ENCODE results near the gene MPC1.

The MPC1 gene

DNA sequence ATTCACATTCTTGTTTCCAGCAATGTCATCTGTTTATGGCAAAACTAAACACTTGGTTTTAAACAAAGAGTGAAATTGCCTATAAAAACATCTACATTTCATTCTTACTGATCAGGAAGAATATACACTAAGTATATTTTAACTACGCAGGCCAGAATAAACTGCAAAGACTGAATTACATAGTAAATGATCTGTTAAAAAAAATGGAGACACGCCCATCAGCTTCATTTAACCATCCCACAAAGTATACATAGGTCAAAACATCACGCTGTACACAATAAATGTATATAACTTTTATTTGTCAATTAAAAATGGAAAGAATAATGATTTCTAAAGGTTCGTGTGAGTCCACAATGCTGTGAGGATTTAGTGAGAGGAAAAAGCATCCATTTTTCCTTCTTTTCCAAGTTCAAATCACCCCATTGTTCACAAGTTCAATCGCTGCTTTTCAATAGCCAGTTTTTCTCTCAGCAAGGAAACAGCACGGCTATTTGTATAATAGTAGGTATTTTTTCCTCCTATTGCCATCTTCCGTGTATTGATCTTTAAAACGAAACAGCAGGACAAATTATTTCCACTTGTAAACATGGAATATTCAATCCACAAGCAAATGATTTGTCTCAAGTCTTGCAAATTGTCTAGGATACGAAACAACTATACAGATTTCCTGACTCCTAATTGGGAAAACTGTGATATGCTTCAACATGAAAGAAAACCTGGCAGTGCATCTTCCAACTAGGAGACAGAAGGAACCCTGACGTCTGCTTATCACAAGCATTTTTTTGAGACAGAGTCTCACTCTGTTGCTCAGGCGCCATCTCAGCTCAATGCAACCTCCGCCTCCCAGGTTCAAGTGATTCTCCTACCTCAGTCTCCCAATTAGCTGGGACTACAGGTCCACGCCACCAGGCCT is 51.0 kb downstream of the MPC1 start:
- DNase-seq, result no peak
- H3K4me2 ChIP-seq (ENCODE audit: low read length, poor library complexity, severe bottlenecking), result no peak overlapping the region
- H2BK5ac ChIP-seq (ENCODE audit: low read depth, low read length, poor library complexity, severe bottlenecking), result no peak overlapping the region
- H4K8ac ChIP-seq (ENCODE audit: low read length), result no peak overlapping the region
- H4K91ac ChIP-seq (ENCODE audit: low read length), result no peak overlapping the region
- WGBS, result 93% methylated on average over 8 of the region's 13 CpGs
- H2BK120ac ChIP-seq (ENCODE audit: low read depth, low read length), result no peak overlapping the region
- no peak overlapping the region for H2BK12ac ChIP-seq (ENCODE audit: low read length in 2 of 2)
- H3K4me3 ChIP-seq (ENCODE audit: insufficient read depth in 1 of 2, low read depth in 1 of 2, low read length in 2 of 2), result no peak overlapping the region
- H3K27me3 ChIP-seq (ENCODE audit: control insufficient read depth in 1 of 2, insufficient read depth in 1 of 2, low read length in 2 of 2), result no peaks in the 10 kb centered on the region
- H3K9me3 ChIP-seq (ENCODE audit: control insufficient read depth, low read length), result no peaks in the 10 kb centered on the region
- no peak overlapping the region for H2AK5ac ChIP-seq (ENCODE audit: low read length, severe bottlenecking)
- H2BK15ac ChIP-seq (ENCODE audit: low read depth, poor library complexity, severe bottlenecking), result no peak overlapping the region
- no peak overlapping the region for H2AFZ ChIP-seq (ENCODE audit: low read depth, low read length)
- peaks cover 8% of the 10 kb centered on the region for H3K4me1 ChIP-seq (ENCODE audit: control insufficient read depth, insufficient read depth, low read depth, low read length)
- H3K18ac ChIP-seq (ENCODE audit: low read depth in 1 of 2, low read length in 2 of 2), result no peak overlapping the region
- H3K27ac ChIP-seq (ENCODE audit: low read length, poor library complexity, severe bottlenecking), result no peak overlapping the region
- no peak overlapping the region for H3K4ac ChIP-seq (ENCODE audit: low read depth in 1 of 2, low read length in 2 of 2)
- peaks cover 29% of the 10 kb centered on the region for H3K79me1 ChIP-seq (replicated peaks; ENCODE audit: low read length, poor library complexity, severe bottlenecking)
- no peak overlapping the region for H3K14ac ChIP-seq (ENCODE audit: low read length in 2 of 2)
- H3K23ac ChIP-seq (ENCODE audit: low read length in 2 of 2), result no peak overlapping the region
- peaks cover 33 to 53% of the 10 kb centered on the region in 2 experiments for H3K36me3 ChIP-seq (ENCODE audit: control insufficient read depth in 1 of 2, insufficient read depth in 2 of 2, low read depth in 1 of 2, low read length in 2 of 2)
- no peak overlapping the region for H3K9ac ChIP-seq (ENCODE audit: low read length)

DNA sequence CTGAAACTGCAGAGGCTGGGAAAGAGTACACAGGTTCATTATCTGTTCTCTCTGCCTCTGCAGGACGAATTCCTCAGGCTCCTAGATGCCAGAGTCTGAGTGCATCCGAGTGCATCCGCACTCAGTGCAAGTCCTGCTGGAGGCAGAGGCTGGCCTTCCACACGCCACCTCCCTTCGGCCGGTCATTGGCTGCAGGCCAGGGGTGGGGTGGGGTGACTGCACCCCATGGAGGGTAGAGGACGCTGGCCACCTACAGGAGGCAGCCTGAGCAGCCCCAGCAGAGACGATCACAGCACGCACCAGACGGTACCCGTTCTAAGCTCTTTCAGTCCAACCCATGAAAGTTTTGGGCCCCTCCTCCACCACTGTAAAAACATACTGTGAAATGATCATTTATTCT is 52.1 kb downstream of the MPC1 start:
- peak overlapping the region; percentile 63 for H3K4me2 ChIP-seq (ENCODE audit: low read length, poor library complexity, severe bottlenecking)
- peaks cover 36 to 54% of the 10 kb centered on the region in 2 experiments for H3K36me3 ChIP-seq (ENCODE audit: control insufficient read depth in 1 of 2, insufficient read depth in 2 of 2, low read depth in 1 of 2, low read length in 2 of 2)
- peaks cover 8% of the 10 kb centered on the region for H3K4me1 ChIP-seq (ENCODE audit: control insufficient read depth, insufficient read depth, low read depth, low read length)
- no peak overlapping the region for H2AK5ac ChIP-seq (ENCODE audit: low read length, severe bottlenecking)
- H3K9me3 ChIP-seq (ENCODE audit: control insufficient read depth, low read length), result no peaks in the 10 kb centered on the region
- no peak overlapping the region for H4K91ac ChIP-seq (ENCODE audit: low read length)
- H2BK120ac ChIP-seq (ENCODE audit: low read depth, low read length), result no peak overlapping the region
- peak overlapping the region; percentile 54 for H3K27ac ChIP-seq (ENCODE audit: low read length, poor library complexity, severe bottlenecking)
- H2AFZ ChIP-seq (ENCODE audit: low read depth, low read length), result no peak overlapping the region
- H3K4me3 ChIP-seq (ENCODE audit: insufficient read depth in 1 of 2, low read depth in 1 of 2, low read length in 2 of 2), result no peak overlapping the region
- H3K18ac ChIP-seq (ENCODE audit: low read depth in 1 of 2, low read length in 2 of 2), result no peak overlapping the region
- H3K23ac ChIP-seq (ENCODE audit: low read length in 2 of 2), result no peak overlapping the region
- H2BK15ac ChIP-seq (ENCODE audit: low read depth, poor library complexity, severe bottlenecking), result no peak overlapping the region
- peak overlapping the region; percentile 78 for H4K8ac ChIP-seq (ENCODE audit: low read length)
- no peaks in the 10 kb centered on the region for H3K27me3 ChIP-seq (ENCODE audit: control insufficient read depth in 1 of 2, insufficient read depth in 1 of 2, low read length in 2 of 2)
- no peak overlapping the region for H2BK12ac ChIP-seq (ENCODE audit: low read length in 2 of 2)
- H3K79me1 ChIP-seq (replicated peaks; ENCODE audit: low read length, poor library complexity, severe bottlenecking), result peaks cover 35% of the 10 kb centered on the region
- H3K9ac ChIP-seq (ENCODE audit: low read length), result peak overlapping the region; percentile 36
- DNase-seq, result peak; percentile 40
- no peak overlapping the region for H3K14ac ChIP-seq (ENCODE audit: low read length in 2 of 2)
- no peak overlapping the region for H2BK5ac ChIP-seq (ENCODE audit: low read depth, low read length, poor library complexity, severe bottlenecking)
- H3K4ac ChIP-seq (ENCODE audit: low read depth in 1 of 2, low read length in 2 of 2), result no peak overlapping the region
- WGBS, result 75% methylated on average over 8 of the region's 11 CpGs

DNA sequence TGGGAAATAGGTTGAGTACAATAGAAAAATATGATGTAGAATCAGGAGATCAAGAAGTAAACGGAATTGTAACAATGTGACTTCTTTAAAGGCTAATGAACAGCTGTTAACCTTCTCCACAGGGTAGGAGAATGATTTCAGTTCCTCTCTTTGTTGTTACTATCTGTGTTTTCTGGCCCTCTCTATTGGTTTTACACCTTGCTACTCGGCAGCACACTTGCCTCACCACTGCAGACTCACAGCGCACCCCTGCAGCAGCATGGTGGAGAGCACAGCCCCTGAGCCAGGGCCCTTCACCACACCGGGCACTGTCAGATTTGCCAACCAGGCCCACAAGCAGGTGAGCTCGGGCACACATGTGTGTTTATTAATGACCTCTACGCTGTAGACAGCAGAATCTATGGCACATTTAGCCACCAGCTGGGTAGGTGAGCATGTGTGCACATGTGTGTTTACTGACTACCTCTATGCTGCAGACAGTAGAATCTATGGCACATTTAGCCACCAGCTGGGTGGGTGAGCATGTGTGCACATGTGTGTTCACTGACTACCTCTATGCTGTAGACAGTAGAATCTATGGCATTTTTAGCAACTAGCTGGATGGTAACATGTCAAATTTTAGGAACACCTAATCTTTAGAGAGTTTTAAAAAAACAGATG is 57.2 kb downstream of the MPC1 start:
- Histone ChIP-seq H3K27ac (ENCODE audit: low read length, poor library complexity, severe bottlenecking) (no peak overlapping the region), H3K9me3 (ENCODE audit: control insufficient read depth, low read length) (no peaks in the 10 kb centered on the region)
- WGBS, result 93% methylated on average over 5 of the region's 6 CpGs

DNA sequence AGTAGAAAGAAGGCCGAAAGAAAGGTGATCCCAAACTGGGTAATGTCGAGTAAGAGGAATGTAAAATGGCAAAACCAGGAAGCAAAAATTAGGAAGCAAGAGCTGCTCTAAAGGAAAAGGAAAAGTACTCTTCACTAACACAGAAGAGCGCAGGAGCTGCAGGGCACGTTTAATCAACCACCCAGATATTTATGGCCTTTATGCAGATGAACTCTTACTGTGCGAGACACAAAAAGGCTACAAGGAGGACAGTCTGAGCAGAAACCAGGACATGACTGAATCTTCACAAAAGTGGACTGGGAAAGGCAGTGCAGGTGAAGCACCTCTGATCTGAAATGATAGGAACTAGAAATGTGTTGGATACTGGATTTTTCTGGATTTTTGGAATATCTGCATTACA is 59.3 kb downstream of the MPC1 start:
- Histone ChIP-seq H2BK5ac (ENCODE audit: low read depth, low read length, poor library complexity, severe bottlenecking) (no peak overlapping the region), H3K4me1 (ENCODE audit: control insufficient read depth, insufficient read depth, low read depth, low read length) (peaks cover 11% of the 10 kb centered on the region), H3K14ac (ENCODE audit: low read length in 2 of 2) (no peak overlapping the region), H3K79me1 (replicated peaks; ENCODE audit: low read length, poor library complexity, severe bottlenecking) (peaks cover 27% of the 10 kb centered on the region), H2BK120ac (ENCODE audit: low read depth, low read length) (no peak overlapping the region), H3K4me3 (ENCODE audit: insufficient read depth in 1 of 2, low read depth in 1 of 2, low read length in 2 of 2) (no peak overlapping the region), H2BK12ac (ENCODE audit: low read length in 2 of 2) (no peak overlapping the region), H3K9me3 (ENCODE audit: control insufficient read depth, low read length) (no peaks in the 10 kb centered on the region), H3K4ac (ENCODE audit: low read depth in 1 of 2, low read length in 2 of 2) (no peak overlapping the region), H3K9ac (ENCODE audit: low read length) (no peak overlapping the region), H3K4me2 (ENCODE audit: low read length, poor library complexity, severe bottlenecking) (no peak overlapping the region), H3K23ac (ENCODE audit: low read length in 2 of 2) (no peak overlapping the region), H3K27ac (ENCODE audit: low read length, poor library complexity, severe bottlenecking) (no peak overlapping the region), H3K18ac (ENCODE audit: low read depth in 1 of 2, low read length in 2 of 2) (no peak overlapping the region), H3K36me3 (ENCODE audit: control insufficient read depth in 1 of 2, insufficient read depth in 2 of 2, low read depth in 1 of 2, low read length in 2 of 2) (peaks cover 28 to 90% of the 10 kb centered on the region in 2 experiments), H2BK15ac (ENCODE audit: low read depth, poor library complexity, severe bottlenecking) (no peak overlapping the region), H2AK5ac (ENCODE audit: low read length, severe bottlenecking) (no peak overlapping the region), H4K8ac (ENCODE audit: low read length) (no peak overlapping the region), H3K27me3 (ENCODE audit: control insufficient read depth in 1 of 2, insufficient read depth in 1 of 2, low read length in 2 of 2) (no peaks in the 10 kb centered on the region), H2AFZ (ENCODE audit: low read depth, low read length) (no peak overlapping the region), H4K91ac (ENCODE audit: low read length) (no peak overlapping the region)
- WGBS, result 88% methylated on average over 5 of the region's 5 CpGs
- DNase-seq, result no peak

More for the DNA sequence above, 57.2 kb downstream of the MPC1 start:
- Histone ChIP-seq H3K23ac (ENCODE audit: low read length in 2 of 2) (no peak overlapping the region), H3K36me3 (ENCODE audit: control insufficient read depth in 1 of 2, insufficient read depth in 2 of 2, low read depth in 1 of 2, low read length in 2 of 2) (peaks cover 27 to 84% of the 10 kb centered on the region in 2 experiments), H2BK12ac (ENCODE audit: low read length in 2 of 2) (no peak overlapping the region), H3K9ac (ENCODE audit: low read length) (no peak overlapping the region), H2BK120ac (ENCODE audit: low read depth, low read length) (no peak overlapping the region), H3K14ac (ENCODE audit: low read length in 2 of 2) (no peak overlapping the region), H2AK5ac (ENCODE audit: low read length, severe bottlenecking) (no peak overlapping the region), H2BK15ac (ENCODE audit: low read depth, poor library complexity, severe bottlenecking) (no peak overlapping the region), H2BK5ac (ENCODE audit: low read depth, low read length, poor library complexity, severe bottlenecking) (no peak overlapping the region), H3K27me3 (ENCODE audit: control insufficient read depth in 1 of 2, insufficient read depth in 1 of 2, low read length in 2 of 2) (no peaks in the 10 kb centered on the region), H4K91ac (ENCODE audit: low read length) (no peak overlapping the region), H3K4me3 (ENCODE audit: insufficient read depth in 1 of 2, low read depth in 1 of 2, low read length in 2 of 2) (no peak overlapping the region), H3K4ac (ENCODE audit: low read depth in 1 of 2, low read length in 2 of 2) (no peak overlapping the region), H3K79me1 (replicated peaks; ENCODE audit: low read length, poor library complexity, severe bottlenecking) (peaks cover 34% of the 10 kb centered on the region), H3K4me1 (ENCODE audit: control insufficient read depth, insufficient read depth, low read depth, low read length) (peaks cover 3% of the 10 kb centered on the region), H4K8ac (ENCODE audit: low read length) (no peak overlapping the region), H3K4me2 (ENCODE audit: low read length, poor library complexity, severe bottlenecking) (no peak overlapping the region), H3K18ac (ENCODE audit: low read depth in 1 of 2, low read length in 2 of 2) (no peak overlapping the region), H2AFZ (ENCODE audit: low read depth, low read length) (no peak overlapping the region)
- DNase-seq, result no peak
